Liver (tissue), 3 donors: ENCODE results near the gene ALDH9A1.

Experiments
- ATF3 ChIP-seq: IDR thresholded peaks from 2 replicates; pipeline ENCODE4 v1.6.1; 2016; ENCODE audit warnings: antibody characterized with exemption
- CTCF ChIP-seq: fragments of 150-350 bp; IDR thresholded peaks from 2 replicates; pipeline ENCODE4 v1.5.1; 2017; ENCODE audit warnings: improper control_type of control experiment, low read depth, low read length; ENCODE audit not compliant: missing input control
- HNF4G ChIP-seq: IDR thresholded peaks from 2 replicates; pipeline ENCODE4 v1.6.1; 2016; ENCODE audit warnings: antibody characterized with exemption
- TAF1 ChIP-seq: conservative IDR thresholded peaks from 2 replicates; pipeline ENCODE4 v1.6.1; 2016; ENCODE audit warnings: antibody characterized with exemption, mild to moderate bottlenecking
- ZBTB33 ChIP-seq: IDR thresholded peaks from 2 replicates; pipeline ENCODE4 v1.6.1; 2016; ENCODE audit warnings: antibody characterized with exemption
- donor health status: healthy.
- donor health status: healthy.

GRCh38 chr1:165648919-165649572, 49.3 kb downstream of the ALDH9A1 start:
- TF ChIP-seq ZBTB33 = no peak
- TF ChIP-seq CTCF = no peak
- TF ChIP-seq TAF1 = no peak
- no peak for TF ChIP-seq HNF4G
- no peak for TF ChIP-seq ATF3
